Ovary (tissue), 9 donors: Measurements from ENCODE around the gene DNAH17. TPM values are rescaled to one million over a fixed set of nuclear protein-coding genes. Genes with fewer than 3 reads are reported as not detected.

Experiments
- DNase-seq, 5 donors: peaks; one replicate each; pipeline ENCODE4 v3.0.0-alpha.2; 2019 to 2020
- H3K27ac ChIP-seq, 2 donors: fragments of 200-600 bp; one replicate each; pipeline versions ENCODE4 v1.5.1 to v1.8.0; 2019 to 2022
- H3K27me3 ChIP-seq: fragments of 200-600 bp; one replicate; pipeline ENCODE4 v1.8.0; 2022
- H3K36me3 ChIP-seq: fragments of 200-600 bp; sonication (generic); one replicate; pipeline ENCODE4 v1.5.1; 2019
- H3K4me1 ChIP-seq: one replicate; pipeline ENCODE4 v1.8.1; 2013; ENCODE audit warnings: mild to moderate bottlenecking, moderate library complexity; ENCODE audit not compliant: insufficient read depth
- H3K4me3 ChIP-seq: fragments of 200-600 bp; sonication (generic); one replicate; pipeline ENCODE4 v1.5.1; 2017
- H3K9me3 ChIP-seq, 2 donors: fragments of 200-600 bp in 1 of 2; sonication (generic) in 1 of 2; one replicate each; pipeline versions ENCODE4 v1.5.1 to v1.8.1; 2013 to 2019; ENCODE audit warnings: mild to moderate bottlenecking in 1 of 2, moderate library complexity in 1 of 2
- CTCF ChIP-seq, 3 donors: fragments of 450-650 bp in 2 of 3; fragments of 200-600 bp in 1 of 3; IDR thresholded peaks; one replicate each; pipeline versions ENCODE4 v1.5.1 to v1.8.0; 2016 to 2022; ENCODE audit warnings: antibody characterized with exemption in 3 of 3, mild to moderate bottlenecking in 1 of 3
- EP300 ChIP-seq: sonication (generic); formaldehyde crosslinking; IDR thresholded peaks from one replicate; pipeline ENCODE4 v1.6.1; 2017; ENCODE audit warnings: antibody characterized with exemption
- POLR2A ChIP-seq: fragments of 450-650 bp; IDR thresholded peaks from one replicate; pipeline ENCODE4 v1.6.1; 2017; ENCODE audit warnings: antibody characterized with exemption, mild to moderate bottlenecking, moderate library complexity
- WGBS, 3 donors: extraction: QIAGEN DNeasy Blood & Tissue Kit in 1 of 3; methylation state at CpG; one replicate each; pipeline versions ENCODE4 v1.1.5 to v1.1.7; 2013 to 2017; 5-methylcytosine and 5-hydroxymethylcytosine counted together
- intact Hi-C, 4 donors: fragments of 100-400 bp; cut with DNase I; formaldehyde crosslinking; loops; one replicate each; pipeline versions ENCODE4 v1.11.0 to v1.15.1; 2022 to 2023
- polyA plus RNA-seq, 2 donors: library from polyadenylated mRNA; stranded (reverse); fragments of 200-250 nt in 1 of 2; fragments of 350-450 nt in 1 of 2; fragmentation: Illumina TruSeq in 1 of 2; extraction: RNeasy Lipid Tissue Mini Kit (QIAGEN cat#74804) in 1 of 2; gene quantifications; one replicate each; pipeline ENCODE4 v1.2.3, GENCODE V29; 2013 to 2014
- total RNA-seq, 7 donors: library from RNA; depleted of rRNA in 2 of 7; stranded (reverse); fragments of >200 nt in 2 of 7; fragmentation: NEBNext Ultra II Directional in 3 of 7; extraction: Animal tissue kit (Norgen Biotek cat#: 25700) in 3 of 7; gene quantifications; one replicate each; pipeline versions ENCODE4 v1.1.0 to v1.2.4, GENCODE V29; 2016 to 2023
- donor health status: DM: no; HTN: no; CAD: no; lungs with moderate emphysema.
- donor health status: DM: no; HTN: no; CAD: no.
- donor health status: Bipolar disorder and iron deficiency.
- donor health status: DM: yes; HTN: yes; CAD: no.
- donor health status: DM: no; HTN: no; CAD: no.
- donor health status: DM: yes; HTN: yes; CAD: no.

The DNAH17 gene
- total and polyA plus RNA-seq, 9 donors, result 0.07 to 0.25 (median 0.12) TPM; not detected in 6

GRCh38 chr17:78444392-78444791 is 132.8 kb downstream of the DNAH17 start:
- intact Hi-C loops, result no loop called here
- Histone ChIP-seq H3K4me3 (no peak overlapping the region), H3K36me3 (no peaks in the 10 kb centered on the region), H3K27me3 (no peaks in the 10 kb centered on the region), H3K27ac (no peak overlapping the region), H3K9me3 (no peaks in the 10 kb centered on the region), H3K4me1 (no peaks in the 10 kb centered on the region)
- DNase-seq, result no peak
- WGBS, 3 donors, result 82 to 86% (median 84%) methylated on average over 20 of the region's 20 CpGs
- no peak for TF ChIP-seq CTCF (IDR thresholded peaks at IDR 0.05)

- Histone ChIP-seq H3K27me3 (no peaks in the 10 kb centered on the region), H3K9me3 (no peaks in the 10 kb centered on the region), H3K4me3 (no peak overlapping the region), H3K36me3 (no peaks in the 10 kb centered on the region), H3K4me1 (no peaks in the 10 kb centered on the region), H3K27ac (no peak overlapping the region)
- no peak for TF ChIP-seq EP300
- TF ChIP-seq POLR2A, result no peak
- TF ChIP-seq CTCF (IDR thresholded peaks at IDR 0.05), result no peak
- intact Hi-C loops, result no loop called here
- 51 to 57% (median 53%) methylated on average over 19 of the region's 19 CpGs for WGBS, 3 donors
- peak in 1 of 5 donors; percentile 41 for DNase-seq
Observed at GRCh38 chr17:78442648-78443218, 134.5 kb downstream of the DNAH17 start.

- Histone ChIP-seq H3K27ac (no peak overlapping the region), H3K4me1 (peaks cover 2% of the 10 kb centered on the region), H3K9me3 (no peaks in the 10 kb centered on the region), H3K36me3 (no peaks in the 10 kb centered on the region), H3K27me3 (no peaks in the 10 kb centered on the region), H3K4me3 (no peak overlapping the region)
- no peak for TF ChIP-seq EP300
- no peak for TF ChIP-seq CTCF (IDR thresholded peaks at IDR 0.05)
- TF ChIP-seq POLR2A, result no peak
- intact Hi-C loops, result no loop called here
- no peak for DNase-seq
- 53 to 58% (median 57%) methylated on average over 12 of the region's 12 CpGs for WGBS, 3 donors
Observed at GRCh38 chr17:78441271-78441971, 135.8 kb downstream of the DNAH17 start.

GRCh38 chr17:78438694-78439325 is 138.4 kb downstream of the DNAH17 start:
- Histone ChIP-seq H3K27me3 (no peaks in the 10 kb centered on the region), H3K4me1 (peaks cover 2% of the 10 kb centered on the region), H3K9me3 (no peaks in the 10 kb centered on the region), H3K27ac (no peak overlapping the region), H3K36me3 (no peaks in the 10 kb centered on the region), H3K4me3 (no peak overlapping the region)
- intact Hi-C loops, result no loop called here
- DNase-seq, result no peak
- 72 to 79% (median 78%) methylated on average over 16 of the region's 16 CpGs for WGBS, 3 donors
- TF ChIP-seq POLR2A, result no peak
- TF ChIP-seq EP300, result no peak
- TF ChIP-seq CTCF (IDR thresholded peaks at IDR 0.05), result no peak
